DMS79 (cell line): Measurements from ENCODE around the gene MLKL.
"Not testable (repeated sequence)": the region's sequence is repeated elsewhere in the genome, so short reads cannot be mapped to it uniquely, and the experiment has no call there.

ENCODE experiments used
- DNase-seq: peaks from one replicate; lab custom pipeline; 2025; lab: John Stamatoyannopoulos, UW

MLKL gene

GRCh38 chr16:74732707-74733350 lies 32.2 kb upstream of the MLKL start:
- no peak for DNase-seq

- DNase-seq = no peak
Measured at GRCh38 chr16:74731853-74732477, 31.3 kb upstream of the MLKL start.

GRCh38 chr16:74729783-74730683 lies 29.4 kb upstream of the MLKL start:
- DNase-seq = peak; percentile 28

GRCh38 chr16:74727903-74728302 lies 27.2 kb upstream of the MLKL start:
- DNase-seq = no peak

- DNase-seq = no peak
Measured at GRCh38 chr16:74726716-74727115, 26.1 kb upstream of the MLKL start.

- DNase-seq = no peak
Measured at GRCh38 chr16:74725651-74726455, 25.2 kb upstream of the MLKL start.

GRCh38 chr16:74724820-74725549 lies 24.3 kb upstream of the MLKL start:
- DNase-seq = no peak

- DNase-seq = no peak
Measured at GRCh38 chr16:74723256-74723655, 22.6 kb upstream of the MLKL start.

- DNase-seq = not testable (repeated sequence)
Measured at GRCh38 chr16:74722156-74722555, 21.5 kb upstream of the MLKL start.

- DNase-seq = no peak
Measured at GRCh38 chr16:74721716-74722115, 21.1 kb upstream of the MLKL start.

- DNase-seq = no peak
Measured at GRCh38 chr16:74720579-74720978, 19.9 kb upstream of the MLKL start.

GRCh38 chr16:74718741-74719610 lies 18.3 kb upstream of the MLKL start:
- DNase-seq = no peak

GRCh38 chr16:74718140-74718539 lies 17.5 kb upstream of the MLKL start:
- no peak for DNase-seq

GRCh38 chr16:74717367-74717766 lies 16.7 kb upstream of the MLKL start:
- no peak for DNase-seq

GRCh38 chr16:74716355-74716754 lies 15.7 kb upstream of the MLKL start:
- DNase-seq = no peak

GRCh38 chr16:74713876-74714275 lies 13.2 kb upstream of the MLKL start:
- no peak for DNase-seq

- no peak for DNase-seq
Measured at GRCh38 chr16:74713325-74713724, 12.7 kb upstream of the MLKL start.

- no peak for DNase-seq
Measured at GRCh38 chr16:74711938-74712337, 11.3 kb upstream of the MLKL start.

- DNase-seq = no peak
Measured at GRCh38 chr16:74710401-74710800, 9.7 kb upstream of the MLKL start.

- no peak for DNase-seq
Measured at GRCh38 chr16:74709441-74709877, 8.8 kb upstream of the MLKL start.

- DNase-seq = no peak
Measured at GRCh38 chr16:74700116-74700437, 585 bp downstream of the MLKL start.
